ENCODE results near the gene AK8.

AK8 gene

GRCh38 chr9:132887181-132888120 is 9.4 kb upstream of the AK8 start:
- no peak for DNase-seq

GRCh38 chr9:132886334-132886725 is 8.2 kb upstream of the AK8 start:
- no peak for DNase-seq

GRCh38 chr9:132885720-132886333 is 7.7 kb upstream of the AK8 start:
- DNase-seq = no peak

- DNase-seq = no peak
These were observed 5.5 kb upstream of the AK8 start for GRCh38 chr9:132883349-132884294.

- no peak for DNase-seq
These were observed 4.5 kb upstream of the AK8 start for GRCh38 chr9:132882616-132883015.

GRCh38 chr9:132881826-132882225 is 3.7 kb upstream of the AK8 start:
- DNase-seq = no peak

- DNase-seq = no peak
These were observed 2.2 kb upstream of the AK8 start for GRCh38 chr9:132880324-132880661.

GRCh38 chr9:132879457-132880323 is 1.6 kb upstream of the AK8 start:
- no peak for DNase-seq

GRCh38 chr9:132878695-132879456 is 792 bp upstream of the AK8 start, which contains the start of gene SPACA9:
Gene SPACA9, plus strand, starts transcription at chr9:132878898. Its CDS starts 5,050 bp downstream, at chr9:132883948.
- DNase-seq = peak; percentile 62

- DNase-seq = no peak
These were observed 643 bp downstream of the AK8 start for GRCh38 chr9:132877458-132877823.

- DNase-seq = no peak
These were observed 1.2 kb downstream of the AK8 start for GRCh38 chr9:132876849-132877248.

- DNase-seq = no peak
These were observed 2.9 kb downstream of the AK8 start for GRCh38 chr9:132875159-132875558.

GRCh38 chr9:132873403-132873802 is 4.7 kb downstream of the AK8 start:
- DNase-seq = no peak

- no peak for DNase-seq
These were observed 8.8 kb downstream of the AK8 start for GRCh38 chr9:132869266-132869665.

- DNase-seq = no peak
These were observed 11.2 kb downstream of the AK8 start for GRCh38 chr9:132866898-132867297.

- DNase-seq = no peak
These were observed 13.4 kb downstream of the AK8 start for GRCh38 chr9:132864691-132865090.

GRCh38 chr9:132864277-132864676 is 13.8 kb downstream of the AK8 start:
- no peak for DNase-seq

GRCh38 chr9:132863096-132863495 is 15.0 kb downstream of the AK8 start:
- no peak for DNase-seq

- no peak for DNase-seq
These were observed 15.6 kb downstream of the AK8 start for GRCh38 chr9:132862533-132862932.

GRCh38 chr9:132861666-132862065 is 16.4 kb downstream of the AK8 start:
- DNase-seq = no peak

GRCh38 chr9:132858751-132859150 is 19.3 kb downstream of the AK8 start:
- DNase-seq = no peak
